ENCODE data around the gene ARHGAP22.

Gene ARHGAP22

DNA sequence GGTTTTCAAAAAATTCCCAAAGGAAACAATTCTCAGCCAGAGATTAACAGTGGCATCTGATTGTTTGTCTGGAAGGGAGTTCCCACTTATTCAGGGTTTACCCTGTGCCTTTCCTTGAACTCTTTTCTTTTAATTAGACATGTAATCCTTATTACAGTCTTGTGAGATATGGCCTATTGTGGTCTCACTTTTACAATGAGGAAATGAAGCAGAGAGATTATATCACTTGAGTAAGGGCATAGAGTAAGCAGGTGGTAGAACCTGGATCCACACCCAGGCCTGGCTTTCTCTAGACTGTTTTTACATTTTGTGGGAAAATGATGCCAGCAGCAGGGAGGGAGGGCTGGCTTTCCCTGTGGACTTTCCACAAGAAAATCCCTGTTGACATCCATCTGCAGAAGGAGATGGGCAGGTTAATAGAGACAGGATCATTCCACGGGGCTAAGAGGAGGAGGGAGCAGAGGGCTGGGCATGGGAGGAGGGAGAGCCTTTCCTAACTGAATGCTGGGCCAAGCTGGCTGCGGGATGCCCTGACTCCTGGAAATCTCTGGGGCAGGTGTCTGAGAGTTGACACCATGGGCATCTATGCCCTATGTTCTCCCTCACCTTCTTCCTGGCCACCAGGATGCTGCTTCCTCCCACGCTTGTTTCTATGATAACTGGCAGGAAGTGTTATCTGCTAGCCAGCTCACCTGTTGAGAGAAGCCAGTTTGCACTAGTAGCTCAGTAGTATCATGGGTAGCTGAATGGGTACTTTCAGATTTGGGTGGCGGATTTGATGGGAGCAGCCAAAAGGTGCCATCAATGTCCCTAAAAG is 28.7 kb upstream of the ARHGAP22 start:
- DNase-seq (ENCODE audit: low read depth in 2 of 2), result no peak

GRCh38 chr10:48632166-48632565 is 27.3 kb upstream of the ARHGAP22 start:
- DNase-seq (ENCODE audit: low read depth in 2 of 2), result no peak

DNA sequence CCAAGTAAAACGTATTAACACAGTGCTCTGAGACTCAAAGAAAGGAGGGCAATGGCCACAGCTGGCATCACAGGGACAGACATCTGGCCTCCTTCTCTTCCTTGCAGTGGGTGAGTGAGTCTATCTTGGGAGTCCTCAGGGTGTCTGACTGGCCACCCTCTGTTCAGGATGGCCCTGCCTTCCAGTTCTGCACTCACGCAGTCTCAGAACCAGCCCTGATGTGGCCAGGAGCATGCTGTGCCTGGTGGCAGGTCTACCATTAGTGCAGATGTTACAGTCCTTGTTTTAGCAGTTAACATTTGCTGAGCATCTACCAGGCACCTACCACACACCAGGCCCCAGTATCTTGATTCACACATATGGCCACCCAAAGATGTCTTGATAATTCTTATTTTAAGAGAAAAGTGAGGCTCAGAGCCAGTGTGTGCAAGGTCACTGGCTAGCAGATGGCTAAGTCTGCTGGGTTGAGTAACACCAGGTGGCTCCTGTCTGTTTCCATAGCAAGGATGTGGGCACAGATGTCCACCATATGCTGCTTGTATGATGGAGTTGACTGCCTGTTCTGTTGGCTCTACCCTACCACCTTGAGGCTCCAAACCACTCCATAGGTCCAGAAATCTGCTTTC is 23.2 kb upstream of the ARHGAP22 start:
- DNase-seq (ENCODE audit: low read depth in 2 of 2), result no peak

DNA sequence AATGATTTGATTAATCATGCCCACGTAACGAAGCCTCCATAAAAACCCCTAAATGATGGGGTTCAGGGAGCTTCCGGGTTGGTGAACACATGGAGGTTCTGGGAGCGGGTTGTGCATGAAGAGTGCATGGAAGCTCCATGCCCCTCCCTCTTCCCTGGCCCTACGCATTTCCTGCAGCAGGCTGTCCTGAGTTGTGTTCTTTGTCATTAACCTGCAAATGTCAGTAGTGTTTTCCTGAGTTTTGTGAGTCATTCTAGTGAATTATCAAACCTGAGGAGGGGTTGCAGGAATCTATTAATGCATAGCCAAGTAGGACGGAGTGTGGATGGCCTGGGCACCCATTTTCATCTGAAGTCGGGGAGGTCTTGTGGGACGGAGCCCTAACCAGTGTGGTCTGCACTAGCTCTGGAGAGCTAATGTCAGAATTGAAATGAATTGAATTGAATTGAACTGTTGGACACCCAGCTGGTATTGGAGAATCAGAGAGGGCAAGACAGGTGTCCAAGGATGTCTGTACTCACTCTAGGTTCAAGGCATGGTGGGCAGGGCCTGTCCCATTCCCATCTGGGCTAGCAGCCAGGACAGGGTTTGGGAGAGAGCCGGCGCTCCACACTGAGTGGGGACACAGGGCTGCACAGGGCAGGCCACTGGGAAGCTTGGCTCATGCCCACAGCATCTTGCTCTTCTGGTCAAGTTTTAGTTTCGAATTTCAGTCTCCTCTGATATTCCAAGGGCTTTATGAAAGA is 22.3 kb upstream of the ARHGAP22 start:
- DNase-seq (ENCODE audit: low read depth in 2 of 2), result no peak

- DNase-seq (ENCODE audit: low read depth in 2 of 2), result no peak
Observed at GRCh38 chr10:48626447-48626846, 21.6 kb upstream of the ARHGAP22 start.

- no peak for DNase-seq (ENCODE audit: low read depth in 2 of 2)
Observed at GRCh38 chr10:48625826-48626134, 20.9 kb upstream of the ARHGAP22 start.

DNA sequence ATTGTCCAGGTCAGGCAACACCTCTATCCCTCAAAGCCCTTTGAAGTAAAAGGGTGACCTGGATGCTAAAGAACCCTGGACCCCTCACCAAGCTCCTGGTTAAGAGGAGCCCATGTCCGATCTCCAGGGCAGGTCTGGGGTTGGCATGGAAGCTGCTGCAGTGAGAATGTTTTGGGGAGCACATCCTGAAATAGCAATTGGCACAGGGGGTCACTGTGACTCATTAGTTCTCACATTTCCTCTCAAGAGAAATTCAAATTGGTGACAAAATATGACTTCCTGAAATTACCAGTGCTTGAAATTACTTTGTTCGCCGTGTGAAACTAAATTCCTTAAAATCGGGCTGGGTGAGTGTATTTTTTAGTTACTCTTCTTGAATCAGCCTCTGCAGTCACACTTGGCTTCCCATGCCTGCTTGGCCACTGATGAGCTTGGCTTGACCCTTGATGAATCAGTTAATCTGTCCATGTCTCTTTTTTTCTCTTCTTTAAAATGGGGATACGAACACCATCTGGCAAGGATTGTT is 18.8 kb upstream of the ARHGAP22 start:
- no peak for DNase-seq (ENCODE audit: low read depth in 2 of 2)

- DNase-seq (ENCODE audit: low read depth in 2 of 2), result no peak
Observed at GRCh38 chr10:48623009-48623408, 18.1 kb upstream of the ARHGAP22 start.

DNA sequence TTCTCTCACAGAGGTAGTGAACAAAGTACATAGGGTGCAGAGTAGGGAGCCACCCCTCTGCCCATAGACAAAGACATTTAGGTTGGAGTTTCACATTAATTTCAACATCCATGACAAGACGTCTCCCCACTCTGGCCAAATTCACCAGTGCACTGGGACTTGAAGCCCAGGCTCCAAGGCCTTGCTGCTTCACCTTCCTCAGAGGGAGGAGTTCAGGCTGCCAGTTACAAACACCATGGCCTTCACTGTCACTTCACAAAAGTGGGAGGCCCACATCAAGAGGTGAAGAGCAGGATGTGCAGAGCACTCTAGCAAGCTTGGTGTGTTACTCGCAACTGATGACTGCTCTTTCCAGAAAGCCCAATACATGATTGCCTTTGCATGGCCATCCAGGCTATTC is 15.8 kb upstream of the ARHGAP22 start:
- DNase-seq (ENCODE audit: low read depth in 2 of 2), result no peak

GRCh38 chr10:48616436-48616835 is 11.6 kb upstream of the ARHGAP22 start:
- DNase-seq (ENCODE audit: low read depth in 2 of 2), result no peak

DNA sequence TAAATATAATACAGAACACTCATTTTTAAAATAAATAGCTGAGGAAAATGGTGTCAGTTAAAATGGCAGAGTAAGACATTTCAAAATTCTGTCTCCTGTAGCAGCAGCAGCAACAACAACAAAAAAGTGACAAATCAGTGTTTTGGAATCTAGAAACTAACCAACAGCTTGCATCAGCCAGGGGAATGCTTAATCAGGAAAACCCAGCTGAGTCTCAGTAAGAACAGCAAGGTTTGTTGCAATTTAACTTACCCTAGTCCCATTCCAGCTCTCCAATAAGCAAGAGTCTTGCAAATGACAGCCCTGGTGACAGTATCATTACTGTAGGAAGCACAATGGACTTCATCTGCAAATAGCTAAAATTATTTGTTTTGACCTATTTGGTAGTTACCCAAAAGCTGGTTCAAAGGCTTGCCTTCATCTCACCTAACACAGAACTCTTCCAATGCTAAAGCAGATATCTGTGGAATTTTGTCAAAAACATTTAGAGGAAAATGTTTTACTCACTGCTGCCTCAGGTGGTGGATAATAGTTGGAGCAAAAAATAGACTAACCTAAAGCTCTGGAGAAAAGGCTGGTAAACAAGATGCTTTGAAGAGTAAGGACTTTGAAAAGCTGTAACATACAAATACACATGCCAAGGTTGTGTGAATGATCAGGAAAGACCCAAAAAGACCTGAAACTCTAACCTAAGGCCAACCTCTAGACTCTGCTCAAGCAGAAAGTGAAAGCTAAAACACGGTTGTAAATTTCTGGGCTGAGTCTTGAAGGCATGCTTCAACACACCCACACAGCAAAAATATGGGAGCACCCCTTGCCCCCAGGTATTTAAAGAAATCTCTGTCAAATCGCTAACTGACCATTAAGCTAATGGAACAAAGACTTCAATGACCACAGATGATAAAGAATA is 9.9 kb upstream of the ARHGAP22 start:
- no peak for DNase-seq (ENCODE audit: low read depth in 2 of 2)

DNA sequence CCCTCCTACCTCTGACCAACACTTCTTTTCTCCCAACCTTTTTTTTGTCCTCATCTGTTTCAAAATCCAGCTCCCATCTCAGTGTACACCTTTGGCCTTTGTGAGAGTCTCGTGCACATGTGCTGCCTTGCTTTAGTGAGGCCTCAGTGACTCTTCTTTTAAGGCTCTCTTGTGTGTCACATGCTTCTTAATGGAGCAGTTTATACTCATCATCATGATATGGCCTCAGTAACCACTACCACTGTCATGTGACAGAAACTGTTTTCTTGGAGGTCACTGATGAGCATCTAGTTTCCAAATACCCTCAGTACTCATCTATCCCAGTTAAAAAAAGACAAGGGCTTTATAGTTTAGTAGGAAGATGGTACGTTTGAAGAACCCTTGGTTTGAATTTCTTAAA is 8.1 kb upstream of the ARHGAP22 start:
- no peak for DNase-seq (ENCODE audit: low read depth in 2 of 2)

DNA sequence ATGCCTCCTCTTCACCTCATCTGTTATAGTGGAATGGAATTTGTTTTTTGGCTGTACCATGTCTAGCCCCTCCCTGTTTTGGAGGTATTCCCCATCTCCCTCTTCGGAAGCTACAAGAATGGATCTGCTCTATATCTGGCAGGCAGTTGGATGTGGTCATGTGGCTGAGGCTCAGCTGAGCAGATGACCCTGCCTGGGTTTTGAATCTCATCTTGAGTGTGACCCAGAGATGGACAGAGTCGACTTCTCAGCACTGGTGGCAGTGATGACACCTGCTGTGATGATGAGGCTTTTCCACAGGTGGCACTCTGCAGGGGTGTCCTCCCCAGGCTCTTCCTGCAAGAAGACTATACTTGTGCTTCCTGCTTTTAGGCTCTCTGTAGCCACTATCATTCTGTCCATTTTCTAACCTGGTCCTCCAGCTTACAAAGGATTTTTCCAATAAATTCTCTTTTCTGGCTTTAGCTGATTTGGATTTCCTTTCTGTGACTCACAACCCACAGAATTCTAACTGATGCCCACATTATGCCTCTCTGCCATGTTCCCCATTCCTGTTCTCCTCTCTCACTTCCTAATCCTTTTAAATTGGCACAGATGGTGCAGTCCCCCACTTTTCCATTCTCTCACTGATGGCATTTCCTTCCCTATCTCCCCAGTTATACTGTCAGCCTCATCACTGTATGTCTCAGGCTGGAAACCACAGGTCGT is 7.5 kb upstream of the ARHGAP22 start:
- no peak for DNase-seq (ENCODE audit: low read depth in 2 of 2)

- DNase-seq (ENCODE audit: low read depth in 2 of 2), result no peak
Observed at GRCh38 chr10:48611133-48611532, 6.3 kb upstream of the ARHGAP22 start.

- DNase-seq (ENCODE audit: low read depth in 2 of 2), result no peak
Observed at GRCh38 chr10:48610585-48611093, 5.8 kb upstream of the ARHGAP22 start.

DNA sequence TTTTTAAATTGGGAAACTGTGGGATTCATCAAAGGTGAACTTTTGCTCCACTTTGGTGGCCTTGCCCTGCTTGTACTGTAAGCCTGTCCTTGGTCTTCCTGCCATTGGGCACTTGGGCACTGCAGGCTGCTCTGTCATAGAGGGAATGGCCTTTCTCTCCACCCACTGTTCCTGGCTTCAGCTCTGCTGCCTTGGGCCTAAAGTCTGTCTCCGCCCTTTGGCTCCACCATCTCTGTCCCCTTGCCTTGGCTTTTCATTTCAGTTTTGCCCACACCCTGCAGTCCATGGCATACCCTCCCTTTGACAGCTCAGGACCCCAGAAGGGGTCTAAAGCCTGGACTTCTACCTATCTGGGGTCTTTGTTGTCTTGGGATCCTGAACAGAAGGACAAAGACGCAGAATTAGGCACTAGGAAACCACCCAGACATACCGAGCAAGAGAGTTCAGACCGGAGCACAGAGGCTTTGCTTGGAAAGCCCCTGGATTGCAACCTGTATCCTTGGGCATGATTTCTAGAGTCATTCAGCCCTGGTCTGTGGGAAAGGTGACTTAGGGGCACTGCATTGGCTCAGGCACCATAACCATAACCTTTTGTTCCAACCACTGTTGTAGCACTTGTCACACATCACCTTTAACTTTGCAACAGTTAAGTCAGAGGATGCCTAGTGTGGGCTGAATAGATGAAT is 5.2 kb upstream of the ARHGAP22 start:
- DNase-seq (ENCODE audit: low read depth in 2 of 2), result no peak

DNA sequence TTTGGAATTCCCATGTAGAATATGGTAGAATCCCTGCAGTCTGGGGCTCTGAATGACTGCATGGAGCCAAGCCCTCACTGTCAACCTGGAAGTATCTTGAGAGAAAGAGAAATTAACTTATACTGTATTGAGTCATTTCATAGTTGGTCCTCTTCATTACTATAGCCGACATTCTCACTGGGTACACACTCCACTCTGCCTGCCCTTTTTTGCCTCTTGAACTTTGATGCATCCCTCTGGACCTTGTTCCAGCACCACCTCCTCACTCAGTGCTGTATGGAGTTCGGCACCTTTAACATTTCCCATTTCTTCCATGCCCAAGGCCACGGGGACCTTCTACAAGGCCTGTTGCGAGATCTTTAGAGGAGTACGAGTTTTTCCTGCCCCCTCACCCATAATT is 4.6 kb upstream of the ARHGAP22 start:
- DNase-seq (ENCODE audit: low read depth in 2 of 2), result no peak

GRCh38 chr10:48608976-48609375 is 4.1 kb upstream of the ARHGAP22 start:
- no peak for DNase-seq (ENCODE audit: low read depth in 2 of 2)

- peak; percentile 3 to 7 for DNase-seq (ENCODE audit: low read depth in 2 of 2)
Observed at GRCh38 chr10:48608279-48608681, 3.4 kb upstream of the ARHGAP22 start.

All from activated CD4-positive, alpha-beta T cell treated with anti-CD3 and anti-CD28 coated beads for 24 hours (primary cell).